Eye (tissue), 1 donor: ENCODE measurements around the gene ARHGEF11.

Experiments used
- DNase-seq: peaks from one replicate; pipeline ENCODE4 v3.0.0-alpha.2; 2015

ARHGEF11 gene

DNA sequence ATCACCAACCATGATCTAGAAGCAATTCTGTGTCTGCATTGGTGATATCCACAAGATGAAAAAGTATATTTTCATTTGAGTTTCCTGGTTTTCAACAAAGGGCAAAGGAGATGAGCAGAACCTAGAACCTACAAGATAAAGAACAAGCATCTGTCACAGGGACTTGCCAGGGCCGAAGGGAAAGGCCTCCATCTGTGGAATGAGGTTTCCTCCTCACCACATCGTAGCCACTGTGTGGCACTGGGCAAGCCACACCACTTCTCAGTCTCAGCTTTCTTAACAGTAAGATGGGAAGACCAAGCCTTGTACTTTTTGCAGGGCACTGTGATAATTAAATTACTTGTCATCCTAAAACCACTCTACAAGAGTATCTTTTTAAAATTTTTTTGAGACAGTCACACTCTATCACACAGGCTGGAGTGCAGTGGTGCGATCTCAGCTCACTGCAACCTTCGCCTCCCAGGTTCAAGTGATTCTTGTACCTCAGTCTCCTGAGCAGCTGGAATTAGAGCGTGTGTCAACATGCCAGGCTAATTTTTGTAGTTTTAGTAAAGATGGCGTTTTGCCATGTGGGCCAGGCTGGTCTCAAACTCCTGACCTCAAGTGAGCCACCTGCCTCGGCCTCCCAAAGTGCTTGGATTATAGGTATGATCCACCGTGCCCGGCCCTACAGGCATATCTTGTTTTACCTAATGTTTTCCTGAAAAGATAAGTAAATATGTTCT, 45.8 kb downstream of the ARHGEF11 start:
- no peak for DNase-seq

GRCh38 chr1:156998840-156999500, 46.6 kb downstream of the ARHGEF11 start:
- no peak for DNase-seq

GRCh38 chr1:156998301-156998700, 47.2 kb downstream of the ARHGEF11 start:
- no peak for DNase-seq

DNA sequence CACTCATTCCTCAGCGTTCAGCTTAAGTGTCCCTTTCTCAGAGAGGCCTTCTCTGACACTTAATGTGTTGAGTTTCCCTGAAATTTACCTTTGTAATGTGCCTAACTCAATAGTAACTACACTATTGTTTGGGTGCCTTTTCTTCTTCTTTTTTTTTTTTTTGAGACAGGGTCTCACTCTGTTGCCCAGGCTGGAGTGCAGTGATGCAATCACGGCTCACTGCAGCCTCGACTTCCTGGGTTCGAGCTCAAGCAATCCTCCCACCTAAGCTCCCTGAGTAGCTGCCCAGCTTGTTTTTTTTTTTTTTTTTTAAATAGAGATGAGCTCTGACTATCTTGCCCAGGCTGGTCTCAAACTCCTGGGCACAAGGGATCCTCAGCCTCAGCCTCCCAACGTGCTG, 50.1 kb downstream of the ARHGEF11 start:
- DNase-seq: no peak

GRCh38 chr1:156994277-156994676, 51.3 kb downstream of the ARHGEF11 start:
- no peak for DNase-seq

GRCh38 chr1:156993426-156994147, 52.0 kb downstream of the ARHGEF11 start:
- DNase-seq: no peak

- DNase-seq: no peak
Observed at GRCh38 chr1:156992215-156992614, 53.3 kb downstream of the ARHGEF11 start.

DNA sequence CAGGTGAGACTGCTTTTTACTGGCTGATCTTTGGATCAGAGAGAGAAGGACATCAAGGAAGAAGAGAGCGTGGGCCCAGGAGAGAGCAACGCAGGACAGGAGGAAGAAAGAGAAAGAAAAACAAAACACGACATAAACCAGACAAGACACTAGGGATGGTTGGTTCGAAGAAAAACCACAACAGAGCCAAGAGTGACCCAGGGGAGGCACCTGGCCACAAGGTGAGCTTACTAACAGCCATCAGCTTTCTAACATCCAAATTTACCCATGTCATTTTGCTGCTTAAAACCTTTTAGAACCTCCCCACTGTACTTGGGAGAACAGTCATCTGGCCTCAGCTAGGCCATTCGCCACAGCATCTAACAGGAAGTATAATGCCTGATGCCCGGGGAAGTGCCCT, 57.8 kb downstream of the ARHGEF11 start:
- DNase-seq: no peak

GRCh38 chr1:156980551-156980950, 65.0 kb downstream of the ARHGEF11 start:
- DNase-seq: no peak

- DNase-seq: no peak
Observed at GRCh38 chr1:156975084-156975483, 70.5 kb downstream of the ARHGEF11 start.

GRCh38 chr1:156973417-156973816, 72.1 kb downstream of the ARHGEF11 start:
- no peak for DNase-seq

DNA sequence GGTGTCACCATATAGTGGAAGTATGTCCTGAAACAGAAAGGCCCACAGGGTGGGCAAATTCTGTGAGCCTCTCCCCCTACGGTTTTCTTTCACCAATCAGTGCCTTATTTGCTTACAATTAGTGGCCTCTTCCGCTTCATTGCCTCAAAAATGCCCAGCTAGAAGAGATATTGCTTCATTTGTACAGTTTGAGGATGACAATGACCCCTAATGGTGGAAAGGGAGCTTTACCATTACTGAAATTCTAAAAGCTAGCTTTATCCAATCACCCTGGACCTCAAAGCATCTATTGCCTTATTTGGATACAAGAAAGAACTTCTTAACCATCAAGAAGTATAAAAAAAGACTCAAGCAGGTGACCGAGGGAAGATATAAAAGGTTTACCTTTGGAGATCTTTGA, 75.5 kb downstream of the ARHGEF11 start:
- DNase-seq: peak; percentile 20

DNA sequence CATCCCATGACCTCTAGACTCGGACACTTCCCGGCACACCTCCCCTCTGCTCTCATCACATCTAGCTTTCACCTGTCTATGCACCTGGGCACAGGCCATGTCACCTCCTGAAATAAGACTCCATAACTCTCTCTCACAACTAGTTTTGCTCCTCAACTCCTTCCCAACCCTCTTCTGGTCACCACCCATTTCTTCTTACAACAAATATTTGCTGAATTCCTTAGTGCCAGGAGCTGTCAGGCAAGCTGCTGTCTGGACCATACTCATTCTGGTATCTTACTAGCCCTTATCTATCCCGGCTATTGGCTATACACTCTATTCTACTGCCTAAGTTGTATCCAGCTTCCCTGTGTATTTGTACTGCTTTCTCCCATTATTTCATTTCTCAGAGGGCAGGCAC, 76.0 kb downstream of the ARHGEF11 start:
- no peak for DNase-seq

GRCh38 chr1:156964441-156964840, 81.1 kb downstream of the ARHGEF11 start:
- DNase-seq: no peak

DNA sequence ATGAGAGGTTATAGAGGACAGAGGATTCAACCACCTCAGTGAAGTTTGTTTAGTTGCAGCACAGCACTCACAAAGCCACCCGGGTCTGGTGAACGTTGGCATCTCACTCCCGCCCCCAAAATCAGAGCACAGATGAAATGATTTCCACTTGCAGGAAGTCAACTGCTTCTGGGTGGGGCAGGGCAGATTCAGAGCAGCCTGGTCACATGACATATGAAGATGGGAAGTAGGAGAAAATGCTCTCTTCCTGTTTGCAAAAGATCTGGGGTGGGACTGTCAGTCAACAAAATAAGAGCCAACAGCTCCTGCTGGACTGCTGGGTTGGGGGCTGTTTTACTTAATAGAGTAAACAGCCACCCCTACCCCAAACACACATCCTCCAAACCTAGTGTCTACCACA, 81.9 kb downstream of the ARHGEF11 start:
- no peak for DNase-seq

DNA sequence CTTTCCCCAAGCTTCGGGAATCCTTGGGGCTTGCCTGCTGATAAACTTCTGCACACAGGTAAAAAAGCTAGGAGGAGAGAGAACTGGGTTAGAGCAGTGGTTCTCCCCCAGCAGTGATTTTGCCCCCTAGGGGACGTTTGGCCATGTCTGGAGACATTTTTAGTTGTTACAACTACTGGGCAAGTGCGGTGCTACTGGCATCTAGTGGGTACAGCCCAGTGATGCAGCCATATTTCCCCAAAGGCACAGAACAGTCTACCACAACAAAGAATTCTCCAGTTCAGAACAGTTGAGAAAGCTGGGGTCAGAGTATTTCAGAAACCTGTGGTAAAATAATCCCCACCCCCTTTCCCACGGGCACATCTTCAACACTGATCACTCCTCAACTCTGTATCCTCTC, 83.8 kb downstream of the ARHGEF11 start:
- no peak for DNase-seq

- DNase-seq: no peak
Observed at GRCh38 chr1:156959925-156960324, 85.6 kb downstream of the ARHGEF11 start.

DNA sequence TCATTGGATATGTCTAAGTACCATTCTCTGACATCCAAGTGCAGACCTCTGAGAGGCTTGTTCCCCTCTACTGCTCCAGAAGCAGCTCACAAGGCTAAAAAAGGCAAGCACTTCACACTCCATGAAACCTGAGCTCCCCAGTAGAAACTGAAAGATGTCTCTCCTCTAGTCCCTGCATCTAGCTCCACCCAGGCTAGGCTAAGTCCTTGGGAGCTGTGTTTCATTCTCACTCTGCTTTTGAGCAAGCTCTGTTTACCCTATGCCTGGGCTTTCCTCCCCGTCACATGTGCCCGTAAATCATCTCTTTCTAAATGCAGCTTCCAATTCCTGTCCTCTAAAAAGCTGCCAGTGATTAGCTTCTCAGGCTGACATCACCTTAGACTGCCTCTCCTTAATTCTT, 86.1 kb downstream of the ARHGEF11 start:
- no peak for DNase-seq

GRCh38 chr1:156958247-156958714, 87.3 kb downstream of the ARHGEF11 start:
- no peak for DNase-seq

DNA sequence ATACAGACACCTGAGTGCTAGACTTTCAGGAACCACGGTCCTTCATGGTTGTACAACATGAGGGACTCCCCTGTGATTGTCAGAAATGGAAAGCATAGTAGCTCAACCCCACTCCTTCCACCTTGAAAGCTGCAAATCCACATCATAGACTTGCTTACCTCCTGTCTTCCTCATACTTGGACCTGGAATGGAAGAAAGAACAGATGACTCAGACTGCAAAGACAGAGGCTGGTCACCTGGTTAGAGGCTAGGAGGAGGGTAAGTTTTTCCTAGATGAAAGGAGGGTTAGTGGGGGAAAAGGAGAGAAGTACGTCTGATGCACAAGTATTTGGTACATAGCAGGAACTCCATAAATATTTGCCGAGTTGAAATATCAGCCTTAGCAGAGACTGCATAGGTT, 87.9 kb downstream of the ARHGEF11 start:
- no peak for DNase-seq

DNA sequence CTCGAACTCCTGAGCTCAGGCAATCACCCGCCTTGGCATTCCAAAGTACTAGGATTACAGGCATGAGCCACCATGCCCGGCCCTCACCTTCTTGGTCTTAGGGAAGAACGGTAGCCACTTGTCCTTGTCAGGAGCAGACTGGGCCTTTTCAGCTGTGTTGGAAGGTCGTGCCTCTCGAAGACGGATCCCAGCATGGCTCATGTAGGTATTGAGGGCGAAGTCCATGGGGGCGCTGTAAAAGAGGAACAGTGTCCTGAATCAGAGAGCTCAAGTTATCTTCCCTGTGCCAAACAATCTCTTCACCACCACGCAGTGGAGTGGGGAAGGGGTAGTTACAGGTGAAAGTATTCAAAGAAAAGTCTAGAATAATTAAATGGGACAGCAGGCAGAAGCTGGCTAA, 89.2 kb downstream of the ARHGEF11 start:
- DNase-seq: no peak

- no peak for DNase-seq
Observed at GRCh38 chr1:156953571-156953970, 92.0 kb downstream of the ARHGEF11 start.

DNA sequence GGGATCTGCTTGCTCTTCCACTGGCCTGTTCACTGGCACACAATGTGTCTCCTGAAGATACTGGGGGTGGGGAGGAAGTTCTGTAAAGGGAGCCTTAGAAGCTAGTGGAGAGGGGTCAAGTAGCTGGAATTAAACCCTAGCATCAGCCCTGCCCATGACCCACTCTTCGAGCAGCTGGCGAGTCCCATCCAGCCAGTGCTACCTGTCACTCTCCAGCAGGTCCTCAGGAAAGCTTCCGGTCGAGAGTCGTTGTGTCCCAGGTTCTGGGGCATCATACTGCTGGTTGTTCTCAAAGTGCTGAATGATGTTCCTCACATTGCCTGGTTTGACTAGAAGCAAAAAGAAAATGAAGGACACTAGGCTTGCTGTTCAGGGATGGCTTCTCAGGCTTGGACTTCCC, 94.2 kb downstream of the ARHGEF11 start:
- no peak for DNase-seq

- no peak for DNase-seq
Observed at GRCh38 chr1:156949127-156949526, 96.4 kb downstream of the ARHGEF11 start.
